Mesenchymal stem cell (in vitro differentiated cells and primary cell): ENCODE measurements around the gene CENPX.

Experiments used
- DNase-seq: peaks from one replicate; pipeline ENCODE4 v3.0.0-alpha.2; 2013
- H2AFZ ChIP-seq: one replicate; pipeline ENCODE4 v1.6.1; 2013; ENCODE audit warnings: low read depth, mild to moderate bottlenecking, control low read depth, inconsistent platforms, low read length, moderate library complexity
- H2AK5ac ChIP-seq: 2 replicates; pipeline ENCODE4 v1.6.1; 2013; ENCODE audit warnings: low read length, moderate library complexity, mild to moderate bottlenecking, inconsistent platforms; ENCODE audit not compliant: severe bottlenecking
- H2BK120ac ChIP-seq: one replicate; pipeline ENCODE4 v1.6.1; 2013; ENCODE audit warnings: low read depth, mild to moderate bottlenecking, inconsistent platforms, low read length, moderate library complexity
- H2BK12ac ChIP-seq, 2 experiments: one replicate each; pipeline ENCODE4 v1.6.1; 2013; ENCODE audit warnings: inconsistent platforms in 2 of 2, low read length in 2 of 2, mild to moderate bottlenecking in 2 of 2, moderate library complexity in 2 of 2, control low read depth in 1 of 2
- H2BK15ac ChIP-seq: one replicate; pipeline ENCODE4 v1.6.1; 2013; ENCODE audit warnings: mild to moderate bottlenecking, low read depth, inconsistent platforms; ENCODE audit not compliant: poor library complexity, severe bottlenecking
- H2BK5ac ChIP-seq: 2 replicates; pipeline ENCODE4 v1.6.1; 2013; ENCODE audit warnings: low read depth, mild to moderate bottlenecking, low read length, control low read depth, inconsistent platforms; ENCODE audit not compliant: poor library complexity, severe bottlenecking
- H3K14ac ChIP-seq, 2 experiments: one replicate each; pipeline ENCODE4 v1.6.1; 2013; ENCODE audit warnings: inconsistent platforms in 2 of 2, low read length in 2 of 2, control low read depth in 1 of 2, mild to moderate bottlenecking in 1 of 2, moderate library complexity in 1 of 2
- H3K18ac ChIP-seq, 2 experiments: one replicate each; pipeline ENCODE4 v1.6.1; 2013; ENCODE audit warnings: inconsistent platforms in 2 of 2, low read length in 2 of 2, control low read depth in 1 of 2, low read depth in 1 of 2, mild to moderate bottlenecking in 1 of 2
- H3K23ac ChIP-seq, 2 experiments: one replicate each; pipeline ENCODE4 v1.6.1; 2013; ENCODE audit warnings: inconsistent platforms in 2 of 2, low read length in 2 of 2, mild to moderate bottlenecking in 2 of 2, moderate library complexity in 2 of 2, control low read depth in 1 of 2
- H3K27ac ChIP-seq: 2 replicates; pipeline ENCODE4 v1.5.1; 2013; ENCODE audit warnings: mild to moderate bottlenecking, moderate library complexity, low read length, control low read depth, inconsistent platforms; ENCODE audit not compliant: poor library complexity, severe bottlenecking
- H3K27me3 ChIP-seq, 2 experiments: 2 replicates each; pipeline versions ENCODE4 v1.6.1 to v1.7.0; 2013; ENCODE audit warnings: low read length in 2 of 2, mild to moderate bottlenecking in 2 of 2, moderate library complexity in 2 of 2, control low read depth in 1 of 2, inconsistent platforms in 1 of 2; ENCODE audit not compliant: control insufficient read depth in 1 of 2, insufficient read depth in 1 of 2
- H3K36me3 ChIP-seq, 2 experiments: 2 replicates each; pipeline versions ENCODE4 v1.6.1 to v1.7.0; 2013; ENCODE audit warnings: low read length in 2 of 2, control low read depth in 1 of 2, inconsistent platforms in 1 of 2, low read depth in 1 of 2, mild to moderate bottlenecking in 1 of 2; ENCODE audit not compliant: insufficient read depth in 2 of 2, control insufficient read depth in 1 of 2
- H3K4ac ChIP-seq, 2 experiments: one replicate each; pipeline ENCODE4 v1.6.1; 2013; ENCODE audit warnings: inconsistent platforms in 2 of 2, low read length in 2 of 2, mild to moderate bottlenecking in 2 of 2, moderate library complexity in 2 of 2, control low read depth in 1 of 2, low read depth in 1 of 2
- H3K4me1 ChIP-seq: 2 replicates; pipeline ENCODE4 v1.6.1; 2013; ENCODE audit warnings: low read depth, low read length, control low read depth; ENCODE audit not compliant: control insufficient read depth, insufficient read depth
- H3K4me2 ChIP-seq: 2 replicates; pipeline ENCODE4 v1.6.1; 2013; ENCODE audit warnings: low read length, mild to moderate bottlenecking, inconsistent platforms; ENCODE audit not compliant: poor library complexity, severe bottlenecking
- H3K4me3 ChIP-seq, 2 experiments: 2 replicates each; pipeline versions ENCODE4 v1.5.1 to v1.7.0; 2013; ENCODE audit warnings: low read length in 2 of 2, mild to moderate bottlenecking in 2 of 2, control low read depth in 1 of 2, low read depth in 1 of 2; ENCODE audit not compliant: insufficient read depth in 1 of 2
- H3K79me1 ChIP-seq: replicated peaks from 2 replicates; pipeline ENCODE4 v1.6.1; 2013; ENCODE audit warnings: mild to moderate bottlenecking, control low read depth, low read length, inconsistent platforms; ENCODE audit not compliant: poor library complexity, severe bottlenecking
- H3K9ac ChIP-seq: 2 replicates; pipeline ENCODE4 v1.7.0; 2013; ENCODE audit warnings: mild to moderate bottlenecking, low read length, moderate library complexity
- H3K9me3 ChIP-seq: 2 replicates; pipeline ENCODE4 v1.7.0; 2013; ENCODE audit warnings: mild to moderate bottlenecking, low read length; ENCODE audit not compliant: control insufficient read depth
- H4K8ac ChIP-seq: one replicate; pipeline ENCODE4 v1.6.1; 2013; ENCODE audit warnings: inconsistent platforms, mild to moderate bottlenecking, low read length, moderate library complexity
- H4K91ac ChIP-seq: one replicate; pipeline ENCODE4 v1.6.1; 2013; ENCODE audit warnings: mild to moderate bottlenecking, low read length, inconsistent platforms
- WGBS: methylation state at CpG from one replicate; pipeline ENCODE4 v1.1.7; 2013; ENCODE audit warnings: mixed read lengths; 5-methylcytosine and 5-hydroxymethylcytosine counted together

CENPX gene

GRCh38 chr17:82012640-82013295, 9.9 kb downstream of the CENPX start:
- H3K4me2 ChIP-seq = no peak overlapping the region
- no peaks in the 10 kb centered on the region for H3K9me3 ChIP-seq
- no peak overlapping the region for H2BK120ac ChIP-seq
- H3K4me3 ChIP-seq = no peak overlapping the region
- H3K27me3 ChIP-seq = no peaks in the 10 kb centered on the region
- H3K18ac ChIP-seq = peak overlapping the region in 1 of 2 experiments; percentile 23
- H3K9ac ChIP-seq = no peak overlapping the region
- H3K4me1 ChIP-seq = peaks cover 20% of the 10 kb centered on the region
- H3K79me1 ChIP-seq = peaks cover 4% of the 10 kb centered on the region
- no peak overlapping the region for H3K14ac ChIP-seq
- peak overlapping the region; percentile 9 for H2BK15ac ChIP-seq
- peak; percentile 26 for DNase-seq
- H2BK5ac ChIP-seq = no peak overlapping the region
- no peak overlapping the region for H3K27ac ChIP-seq
- WGBS = 68% methylated on average over 13 of the region's 19 CpGs
- no peak overlapping the region for H2AFZ ChIP-seq
- H3K23ac ChIP-seq = no peak overlapping the region
- peak overlapping the region; percentile 35 for H4K91ac ChIP-seq
- H4K8ac ChIP-seq = no peak overlapping the region
- no peak overlapping the region for H3K4ac ChIP-seq
- peaks cover 4 to 80% of the 10 kb centered on the region in 2 experiments for H3K36me3 ChIP-seq
- no peak overlapping the region for H2AK5ac ChIP-seq
- H2BK12ac ChIP-seq = peak overlapping the region in 1 of 2 experiments; percentile 31

- Histone ChIP-seq H3K14ac (no peak overlapping the region), H2BK5ac (no peak overlapping the region), H3K9me3 (no peaks in the 10 kb centered on the region), H3K4ac (no peak overlapping the region), H2BK120ac (no peak overlapping the region), H2BK15ac (peak overlapping the region; percentile 9), H3K18ac (peak overlapping the region in 1 of 2 experiments; percentile 23), H3K4me1 (peaks cover 25% of the 10 kb centered on the region), H4K8ac (no peak overlapping the region), H2BK12ac (no peak overlapping the region), H3K9ac (no peak overlapping the region), H3K23ac (no peak overlapping the region), H2AK5ac (no peak overlapping the region), H3K27me3 (no peaks in the 10 kb centered on the region), H3K27ac (no peak overlapping the region), H2AFZ (no peak overlapping the region), H3K4me2 (no peak overlapping the region), H3K79me1 (peaks cover 4% of the 10 kb centered on the region), H3K4me3 (no peak overlapping the region), H3K36me3 (peaks cover 2 to 75% of the 10 kb centered on the region in 2 experiments), H4K91ac (peak overlapping the region; percentile 35)
- 69% methylated on average over 19 of the region's 20 CpGs for WGBS
- no peak for DNase-seq
Measured at GRCh38 chr17:82012261-82012639, 10.4 kb downstream of the CENPX start.

- H3K4me2 ChIP-seq = no peak overlapping the region
- no peaks in the 10 kb centered on the region for H3K27me3 ChIP-seq
- H2BK5ac ChIP-seq = no peak overlapping the region
- H4K91ac ChIP-seq = no peak overlapping the region
- no peak overlapping the region for H3K4ac ChIP-seq
- no peak overlapping the region for H3K27ac ChIP-seq
- H3K9me3 ChIP-seq = no peaks in the 10 kb centered on the region
- WGBS = 96% methylated on average over 19 of the region's 19 CpGs
- no peak overlapping the region for H3K4me3 ChIP-seq
- no peak overlapping the region for H3K23ac ChIP-seq
- no peak overlapping the region for H3K18ac ChIP-seq
- H3K4me1 ChIP-seq = peaks cover 29% of the 10 kb centered on the region
- H2BK15ac ChIP-seq = no peak overlapping the region
- no peak for DNase-seq
- H2AK5ac ChIP-seq = no peak overlapping the region
- no peak overlapping the region for H2AFZ ChIP-seq
- no peak overlapping the region for H3K14ac ChIP-seq
- H4K8ac ChIP-seq = no peak overlapping the region
- no peak overlapping the region for H3K9ac ChIP-seq
- peaks cover 0 to 69% of the 10 kb centered on the region in 2 experiments for H3K36me3 ChIP-seq
- peaks cover 4% of the 10 kb centered on the region for H3K79me1 ChIP-seq
- no peak overlapping the region for H2BK120ac ChIP-seq
- no peak overlapping the region for H2BK12ac ChIP-seq
Measured at GRCh38 chr17:82011617-82012187, 11.0 kb downstream of the CENPX start.

DNA sequence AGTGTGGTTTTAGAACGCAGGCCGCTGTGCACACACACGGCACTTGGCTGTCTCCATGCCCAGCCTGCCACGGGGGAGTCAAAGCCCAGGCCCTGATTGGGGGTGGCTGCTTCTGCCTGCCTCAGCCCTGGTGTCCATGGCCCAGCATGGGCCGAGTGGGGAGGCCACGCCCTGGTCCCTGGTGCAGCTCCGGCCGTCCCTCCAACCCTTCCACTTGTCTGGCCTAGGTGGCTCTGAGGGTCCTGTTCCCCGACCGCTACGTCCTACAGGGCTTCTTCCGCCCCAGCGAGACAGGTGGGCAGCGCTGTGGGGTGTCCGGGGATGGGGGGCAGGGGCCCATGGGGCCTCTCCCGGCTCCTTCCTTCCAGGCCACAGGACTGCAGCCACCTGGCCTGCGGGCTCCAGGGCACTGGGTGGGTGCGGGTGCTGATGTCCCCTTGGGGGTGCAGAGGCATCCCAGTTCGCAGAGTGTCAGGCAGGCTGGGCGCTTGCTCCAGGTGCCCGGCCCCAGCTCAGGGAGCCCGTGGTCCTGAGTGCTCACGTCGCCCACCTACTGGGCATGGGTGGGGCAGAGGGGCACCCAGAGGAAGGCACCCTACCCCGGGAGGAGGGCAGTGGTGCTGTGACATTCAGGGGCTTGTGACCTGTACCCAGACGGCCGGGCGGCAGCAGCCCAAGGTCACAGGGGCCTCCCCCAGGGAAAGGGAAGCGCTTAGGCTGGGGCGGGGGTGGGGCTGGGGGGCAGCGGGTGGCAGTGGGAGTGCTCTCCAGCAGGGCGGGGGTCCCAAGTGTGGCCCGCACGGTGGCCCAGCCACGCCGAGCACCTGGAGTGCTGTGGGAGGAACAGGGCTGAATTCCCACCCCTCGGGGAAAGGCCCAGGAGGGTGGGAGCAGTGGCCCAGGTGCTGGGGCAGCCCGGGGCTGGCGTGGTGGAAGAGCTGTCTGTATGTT, 11.8 kb downstream of the CENPX start:
- Histone ChIP-seq H3K27me3 (no peaks in the 10 kb centered on the region), H2BK12ac (no peak overlapping the region), H2BK15ac (no peak overlapping the region), H3K4me3 (no peak overlapping the region), H3K23ac (no peak overlapping the region), H4K91ac (no peak overlapping the region), H3K79me1 (peaks cover 4% of the 10 kb centered on the region), H3K9me3 (no peaks in the 10 kb centered on the region), H3K4me2 (no peak overlapping the region), H4K8ac (no peak overlapping the region), H2AK5ac (no peak overlapping the region), H3K36me3 (peaks cover 0 to 69% of the 10 kb centered on the region in 2 experiments), H3K27ac (no peak overlapping the region), H3K18ac (no peak overlapping the region), H2BK5ac (no peak overlapping the region), H3K9ac (no peak overlapping the region), H2AFZ (no peak overlapping the region), H3K4me1 (peaks cover 37% of the 10 kb centered on the region), H3K14ac (no peak overlapping the region), H2BK120ac (no peak overlapping the region), H3K4ac (no peak overlapping the region)
- 97% methylated on average over 39 of the region's 39 CpGs for WGBS
- DNase-seq = no peak
